OCI-LY7 (cell line): ENCODE measurements around the gene ST6GAL2.

ENCODE experiments used
- CTCF ChIP-seq: fragments of 200-600 bp; sonication (generic); conservative IDR thresholded peaks from 2 replicates; pipeline ENCODE4 v1.5.1; 2014; ENCODE audit warnings: mild to moderate bottlenecking, antibody characterized with exemption, low read length, moderate library complexity, mixed read lengths
- EZH2phosphoT487 ChIP-seq: fragments of 200-600 bp; sonication (generic); IDR thresholded peaks from 2 replicates; pipeline ENCODE4 v1.6.1; 2018; ENCODE audit warnings: low read depth, borderline replicate concordance, mild to moderate bottlenecking, mixed run types, antibody characterized with exemption, low read length, moderate library complexity, mixed read lengths

GRCh38 chr2:106869512-106870275, 16.3 kb downstream of the ST6GAL2 start:
- no peak for TF ChIP-seq CTCF
- no peak for TF ChIP-seq EZH2phosphoT487
